22Rv1 (cell line): Measurements from ENCODE around the gene MAGI1.

Experiments
- ZFX ChIP-seq: fragments of 450-650 bp; IDR thresholded peaks from 2 replicates; pipeline ENCODE4 v1.6.1; 2017; ENCODE audit warnings: antibody characterized with exemption, borderline replicate concordance
- TF ChIP-seq, protein P1 (sequence below): fragments of 450-650 bp; IDR thresholded peaks from 2 replicates; pipeline ENCODE4 v1.5.1; 2017; ENCODE audit warnings: mild to moderate bottlenecking

DNA sequence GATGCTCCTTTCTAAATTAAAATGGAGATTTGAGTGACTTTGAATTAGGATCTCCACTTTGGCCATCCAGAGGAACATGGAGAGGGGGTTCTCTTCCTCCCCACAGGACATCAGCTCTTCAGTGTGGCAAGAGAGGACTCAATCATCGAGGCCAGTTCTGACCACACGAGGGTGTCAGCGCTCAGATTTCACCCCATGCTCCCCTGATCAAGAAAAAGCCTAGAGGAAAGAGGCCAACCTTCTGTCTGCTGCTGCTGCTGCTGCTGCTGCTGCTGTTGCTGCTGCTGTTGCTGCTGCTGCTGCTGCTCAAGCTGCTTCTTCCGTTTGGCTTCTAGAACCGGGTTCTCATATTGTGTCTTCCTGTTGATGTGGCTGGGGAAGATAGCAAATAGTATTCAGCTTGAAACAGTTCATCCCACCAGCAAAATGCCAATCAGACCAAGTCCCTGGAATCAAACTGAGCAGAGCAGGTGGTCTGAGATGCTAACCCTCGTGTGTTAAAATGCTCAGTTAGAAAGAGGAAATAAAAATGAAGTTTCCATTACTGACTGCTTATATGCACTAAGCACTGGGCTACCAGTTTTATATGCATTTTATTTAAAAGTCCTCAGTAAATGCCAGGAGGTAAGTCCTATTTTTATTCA is 599.0 kb downstream of the MAGI1 start:
- TF ChIP-seq, protein P1, sequence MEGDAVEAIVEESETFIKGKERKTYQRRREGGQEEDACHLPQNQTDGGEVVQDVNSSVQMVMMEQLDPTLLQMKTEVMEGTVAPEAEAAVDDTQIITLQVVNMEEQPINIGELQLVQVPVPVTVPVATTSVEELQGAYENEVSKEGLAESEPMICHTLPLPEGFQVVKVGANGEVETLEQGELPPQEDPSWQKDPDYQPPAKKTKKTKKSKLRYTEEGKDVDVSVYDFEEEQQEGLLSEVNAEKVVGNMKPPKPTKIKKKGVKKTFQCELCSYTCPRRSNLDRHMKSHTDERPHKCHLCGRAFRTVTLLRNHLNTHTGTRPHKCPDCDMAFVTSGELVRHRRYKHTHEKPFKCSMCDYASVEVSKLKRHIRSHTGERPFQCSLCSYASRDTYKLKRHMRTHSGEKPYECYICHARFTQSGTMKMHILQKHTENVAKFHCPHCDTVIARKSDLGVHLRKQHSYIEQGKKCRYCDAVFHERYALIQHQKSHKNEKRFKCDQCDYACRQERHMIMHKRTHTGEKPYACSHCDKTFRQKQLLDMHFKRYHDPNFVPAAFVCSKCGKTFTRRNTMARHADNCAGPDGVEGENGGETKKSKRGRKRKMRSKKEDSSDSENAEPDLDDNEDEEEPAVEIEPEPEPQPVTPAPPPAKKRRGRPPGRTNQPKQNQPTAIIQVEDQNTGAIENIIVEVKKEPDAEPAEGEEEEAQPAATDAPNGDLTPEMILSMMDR = peak; percentile 13; the same call in 1 of the 2 replicates
- TF ChIP-seq ZFX = no peak
